ENCODE data around the gene FBN2. TPM values are rescaled to one million over a fixed set of nuclear protein-coding genes. Genes with fewer than 3 reads are reported as not detected.

Gene FBN2
- total and polyA plus RNA-seq, 2 of the 4 experiments (the other 2 are of a cell fraction), result 26.7 to 69.0 TPM

DNA sequence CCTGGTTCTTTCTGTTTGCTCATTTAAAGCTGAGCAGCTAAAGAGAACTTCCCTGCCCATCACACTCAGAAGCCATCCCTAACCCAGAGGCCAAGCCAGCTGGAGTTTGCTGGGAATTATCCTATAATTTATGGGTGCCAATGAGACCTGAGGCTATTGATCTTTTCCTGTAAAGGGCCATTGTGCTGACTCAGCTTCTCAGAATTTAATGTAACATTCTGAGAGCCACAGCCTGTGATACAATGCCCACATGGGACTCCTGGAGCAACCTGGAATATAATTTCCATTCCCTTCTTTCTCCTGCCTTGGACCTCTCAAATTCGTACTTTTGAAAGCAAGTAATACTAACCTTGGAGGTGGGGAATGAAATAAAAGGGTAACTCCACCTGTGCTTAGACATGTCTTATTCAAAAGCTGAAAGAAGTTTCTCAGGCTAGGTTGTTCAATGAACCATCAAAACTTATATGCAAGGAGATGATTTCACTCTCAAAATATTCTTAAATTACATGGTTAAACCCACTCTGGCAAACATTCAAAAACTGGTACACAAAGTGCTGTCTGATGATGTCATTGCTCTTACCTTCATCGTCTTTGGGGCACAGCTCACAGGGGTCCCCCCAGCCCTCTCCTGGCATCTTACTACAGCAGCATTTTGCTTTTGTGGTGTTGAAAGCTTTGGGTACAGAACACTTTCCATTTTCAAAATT lies 247.7 kb downstream of the FBN2 start:
- H2BK120ac ChIP-seq (ENCODE audit: low read depth, low read length), result no peak overlapping the region
- H3K23ac ChIP-seq (ENCODE audit: low read depth, low read length), result no peak overlapping the region
- H3K9me3 ChIP-seq (ENCODE audit: control insufficient read depth, insufficient read depth, low read length), result no peaks in the 10 kb centered on the region
- ATAC-seq (ENCODE audit: low read depth), result no peak; the same call in 1 of the 2 replicates
- no peak overlapping the region for H2BK20ac ChIP-seq (ENCODE audit: low read depth, low read length)
- H3K36me3 ChIP-seq (ENCODE audit: control insufficient read depth, insufficient read depth, low read length), result peaks cover 25% of the 10 kb centered on the region
- DNase-seq, result peak; percentile 33
- H2AK9ac ChIP-seq (replicated peaks; ENCODE audit: low read depth, low read length, poor library complexity), result no peak overlapping the region
- no peak overlapping the region for H2BK15ac ChIP-seq (ENCODE audit: low read depth, low read length)
- H3K4me3 ChIP-seq (ENCODE audit: insufficient read depth, low read depth, low read length), result no peak overlapping the region
- H3K79me1 ChIP-seq (ENCODE audit: low read depth in 1 of 2, low read length in 2 of 2), result no peaks in the 10 kb centered on the region
- H4K20me1 ChIP-seq (ENCODE audit: insufficient read depth, low read length), result no peaks in the 10 kb centered on the region
- no TSS peak for BruUV-seq (replicated peaks)
- H4K5ac ChIP-seq (ENCODE audit: low read depth, low read length), result no peak overlapping the region
- peaks cover 5% of the 10 kb centered on the region; the same call in 1 of the 2 replicates for H3K9me1 ChIP-seq (ENCODE audit: insufficient read depth, low read length)
- TF ChIP-seq SMC3 (IDR thresholded peaks at IDR 0.05; ENCODE audit: low read depth, low read length), result no peak
- TF ChIP-seq MAFK (IDR thresholded peaks at IDR 0.05; ENCODE audit: low read depth, low read length), result peak; percentile 96
- H3K27ac ChIP-seq (ENCODE audit: insufficient read depth, low read length), result no peak overlapping the region
- H3K4me1 ChIP-seq (ENCODE audit: control insufficient read depth, insufficient read depth, low read length), result no peaks in the 10 kb centered on the region
- H2AK5ac ChIP-seq (ENCODE audit: low read depth, low read length), result no peak overlapping the region
- H3K18ac ChIP-seq (ENCODE audit: low read depth, low read length), result no peak overlapping the region
- no CpG with 5 or more reads among the region's 2 CpGs for WGBS, 2 experiments (ENCODE audit: extremely low coverage in 2 of 2, insufficient read length in 1 of 2)
- H3K4ac ChIP-seq (ENCODE audit: low read depth, low read length), result no peak overlapping the region
- no peak overlapping the region for H4K8ac ChIP-seq (ENCODE audit: low read depth in 2 of 2, low read length in 2 of 2)
- no peak overlapping the region for H3K56ac ChIP-seq (ENCODE audit: extremely low read depth, insufficient read depth, low read length)
- no peak overlapping the region for H3K4me2 ChIP-seq (ENCODE audit: low read depth, low read length)
- ChIA-PET POLR2A (ENCODE audit: unreplicated experiment) (no interaction called here), CTCF (no interaction called here)
- H4K91ac ChIP-seq (ENCODE audit: insufficient read depth, low read depth, low read length), result no peak overlapping the region
- in situ Hi-C loops (cut with MboI; ENCODE audit: low sequenced_read_pairs) (no loop called here), dilution Hi-C loops (cut with HindIII; ENCODE audit: low sequenced_read_pairs, unreplicated experiment) (no loop called here), intact Hi-C loops (cut with micrococcal nuclease) (no loop called here)
- H3K14ac ChIP-seq (replicated peaks; ENCODE audit: low read depth, low read length), result no peak overlapping the region
- H2AFZ ChIP-seq (replicated peaks; ENCODE audit: low read length, poor library complexity), result no peak overlapping the region
- no peaks in the 10 kb centered on the region for H3K27me3 ChIP-seq (ENCODE audit: control insufficient read depth, insufficient read depth, low read length)
- no peak overlapping the region for H2BK5ac ChIP-seq (ENCODE audit: low read depth, low read length, poor library complexity, severe bottlenecking)
- H3K9ac ChIP-seq (ENCODE audit: low read depth, low read length), result no peak overlapping the region
